Hepatocyte (in vitro differentiated cells): Measurements from ENCODE around the gene CRELD2. TPM values are rescaled to one million over a fixed set of nuclear protein-coding genes. Genes with fewer than 3 reads are reported as not detected.

Source experiments
- DNase-seq: peaks from one replicate; pipeline ENCODE4 v3.0.0-alpha.2; 2016; ENCODE audit warnings: low spot score
- H2AFZ ChIP-seq: fragments of 200-600 bp; sonication (generic); 2 replicates; pipeline ENCODE4 v1.6.0; 2016; ENCODE audit warnings: antibody characterized with exemption, mild to moderate bottlenecking
- H3K27ac ChIP-seq: fragments of 200-600 bp; sonication (generic); 2 replicates; pipeline ENCODE4 v1.5.1; 2016; ENCODE audit warnings: mild to moderate bottlenecking
- H3K27me3 ChIP-seq: fragments of 200-600 bp; sonication (generic); 2 replicates; pipeline ENCODE4 v1.6.1; 2016
- H3K36me3 ChIP-seq: fragments of 200-600 bp; sonication (generic); replicated peaks from 2 replicates; pipeline ENCODE4 v1.5.1; 2016; ENCODE audit warnings: low read depth; ENCODE audit not compliant: insufficient read depth
- H3K4me1 ChIP-seq: fragments of 200-600 bp; sonication (generic); 2 replicates; pipeline ENCODE4 v1.5.1; 2016; ENCODE audit warnings: mild to moderate bottlenecking, moderate library complexity; ENCODE audit not compliant: insufficient read depth
- H3K4me2 ChIP-seq: fragments of 200-600 bp; sonication (generic); 2 replicates; pipeline ENCODE4 v1.6.0; 2016
- H3K4me3 ChIP-seq: fragments of 200-600 bp; sonication (generic); 2 replicates; pipeline ENCODE4 v1.5.1; 2016; ENCODE audit warnings: mild to moderate bottlenecking
- H3K79me2 ChIP-seq: fragments of 200-600 bp; sonication (generic); 2 replicates; pipeline ENCODE4 v1.6.0; 2017; ENCODE audit warnings: mild to moderate bottlenecking
- H3K9me2 ChIP-seq: fragments of 200-600 bp; sonication (generic); replicated peaks from 2 replicates; pipeline ENCODE4 v1.6.0; 2017; ENCODE audit warnings: mild to moderate bottlenecking; ENCODE audit not compliant: insufficient read depth
- H3K9me3 ChIP-seq: fragments of 200-600 bp; sonication (generic); 2 replicates; pipeline ENCODE4 v1.5.1; 2016; ENCODE audit warnings: low read depth, mild to moderate bottlenecking
- H4K20me1 ChIP-seq: fragments of 200-600 bp; sonication (generic); 2 replicates; pipeline ENCODE4 v1.6.0; 2016; ENCODE audit warnings: mild to moderate bottlenecking; ENCODE audit not compliant: insufficient read depth, poor library complexity, severe bottlenecking
- EZH2 ChIP-seq: fragments of 200-600 bp; sonication (generic); IDR thresholded peaks from 2 replicates; pipeline ENCODE4 v1.6.1; 2016; ENCODE audit warnings: antibody characterized with exemption, mild to moderate bottlenecking, borderline replicate concordance
- EZH2phosphoT487 ChIP-seq: fragments of 200-600 bp; sonication (generic); IDR thresholded peaks from one replicate; pipeline ENCODE4 v1.6.1; 2018; ENCODE audit warnings: antibody characterized with exemption, mild to moderate bottlenecking, low read depth, moderate library complexity; ENCODE audit not compliant: unreplicated experiment, severe bottlenecking
- WGBS: methylation state at CpG from one replicate; pipeline ENCODE4 v1.1.6; 2016; ENCODE audit warnings: low lambda C conversion rate; ENCODE audit errors: missing lambda C conversion rate; 5-methylcytosine and 5-hydroxymethylcytosine counted together
- polyA plus RNA-seq: library from polyadenylated mRNA; unstranded; fragments of >200 nt; fragmentation: Nextera tagmentation; extraction: Ambion mirVana; gene quantifications from 2 replicates; pipeline ENCODE4 v1.2.1, GENCODE V29; 2016
- total RNA-seq: library from RNA; depleted of rRNA; stranded (reverse); fragments of >200 nt; gene quantifications from 2 replicates; pipeline ENCODE4 v1.2.3, GENCODE V29; 2014
- TF ChIP-seq, protein P1 (sequence below): fragments of 200-600 bp; sonication (generic); IDR thresholded peaks from 2 replicates; pipeline ENCODE4 v1.5.1; 2016; ENCODE audit warnings: antibody characterized with exemption, mild to moderate bottlenecking; ENCODE audit not compliant: poor library complexity

CRELD2 gene
- total and polyA plus RNA-seq, 2 experiments from 2014 or later, result 79.7 to 129 TPM

DNA sequence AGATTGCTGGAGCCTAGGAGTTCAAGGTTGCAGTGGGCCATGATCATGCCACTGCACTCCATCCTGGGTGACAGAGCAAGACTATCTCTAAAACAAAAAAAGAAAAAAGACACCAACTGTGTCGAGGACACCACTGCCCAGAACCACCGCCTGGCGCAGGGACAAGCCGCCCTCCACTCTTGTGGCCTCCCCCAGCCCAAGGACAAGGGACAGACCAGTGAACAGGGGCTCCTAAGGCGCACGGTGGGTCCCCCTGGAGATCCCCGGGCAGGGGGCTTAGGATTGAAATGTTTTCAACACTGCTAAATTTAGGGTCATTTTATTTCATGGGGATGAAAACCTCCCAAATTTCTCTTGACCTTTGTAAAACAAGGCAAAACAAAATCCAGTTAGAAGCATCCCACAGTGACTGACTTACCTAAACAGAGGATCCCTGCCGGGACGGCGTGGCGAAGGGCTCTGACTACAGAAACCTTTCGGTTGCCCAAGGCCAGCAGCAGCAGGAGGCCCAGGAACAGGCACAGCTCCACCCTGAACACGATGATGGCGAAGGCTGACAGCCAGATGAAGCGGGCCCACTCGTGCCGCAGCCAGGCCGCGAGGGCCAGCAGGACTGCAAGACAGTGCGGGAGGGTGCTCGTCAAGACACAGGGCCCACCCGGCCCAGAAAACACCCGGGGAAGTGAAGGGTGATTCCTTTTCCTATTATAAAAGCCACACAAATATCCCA is 8.8 kb upstream of the CRELD2 start:
- H2AFZ ChIP-seq, result no peak overlapping the region
- DNase-seq, result no peak
- H3K27ac ChIP-seq, result no peak overlapping the region
- no peaks in the 10 kb centered on the region for H3K9me3 ChIP-seq
- no peaks in the 10 kb centered on the region for H4K20me1 ChIP-seq
- H3K4me1 ChIP-seq, result no peaks in the 10 kb centered on the region
- H3K79me2 ChIP-seq, result peaks cover under 1% of the 10 kb centered on the region
- WGBS, result 97% methylated on average over 23 of the region's 23 CpGs
- H3K4me3 ChIP-seq, result no peak overlapping the region
- H3K27me3 ChIP-seq, result no peaks in the 10 kb centered on the region
- H3K9me2 ChIP-seq, result no peaks in the 10 kb centered on the region
- no peak for TF ChIP-seq EZH2
- TF ChIP-seq, protein P1, sequence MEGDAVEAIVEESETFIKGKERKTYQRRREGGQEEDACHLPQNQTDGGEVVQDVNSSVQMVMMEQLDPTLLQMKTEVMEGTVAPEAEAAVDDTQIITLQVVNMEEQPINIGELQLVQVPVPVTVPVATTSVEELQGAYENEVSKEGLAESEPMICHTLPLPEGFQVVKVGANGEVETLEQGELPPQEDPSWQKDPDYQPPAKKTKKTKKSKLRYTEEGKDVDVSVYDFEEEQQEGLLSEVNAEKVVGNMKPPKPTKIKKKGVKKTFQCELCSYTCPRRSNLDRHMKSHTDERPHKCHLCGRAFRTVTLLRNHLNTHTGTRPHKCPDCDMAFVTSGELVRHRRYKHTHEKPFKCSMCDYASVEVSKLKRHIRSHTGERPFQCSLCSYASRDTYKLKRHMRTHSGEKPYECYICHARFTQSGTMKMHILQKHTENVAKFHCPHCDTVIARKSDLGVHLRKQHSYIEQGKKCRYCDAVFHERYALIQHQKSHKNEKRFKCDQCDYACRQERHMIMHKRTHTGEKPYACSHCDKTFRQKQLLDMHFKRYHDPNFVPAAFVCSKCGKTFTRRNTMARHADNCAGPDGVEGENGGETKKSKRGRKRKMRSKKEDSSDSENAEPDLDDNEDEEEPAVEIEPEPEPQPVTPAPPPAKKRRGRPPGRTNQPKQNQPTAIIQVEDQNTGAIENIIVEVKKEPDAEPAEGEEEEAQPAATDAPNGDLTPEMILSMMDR, result no peak
- H3K36me3 ChIP-seq, result no peaks in the 10 kb centered on the region
- no peak overlapping the region for H3K4me2 ChIP-seq

DNA sequence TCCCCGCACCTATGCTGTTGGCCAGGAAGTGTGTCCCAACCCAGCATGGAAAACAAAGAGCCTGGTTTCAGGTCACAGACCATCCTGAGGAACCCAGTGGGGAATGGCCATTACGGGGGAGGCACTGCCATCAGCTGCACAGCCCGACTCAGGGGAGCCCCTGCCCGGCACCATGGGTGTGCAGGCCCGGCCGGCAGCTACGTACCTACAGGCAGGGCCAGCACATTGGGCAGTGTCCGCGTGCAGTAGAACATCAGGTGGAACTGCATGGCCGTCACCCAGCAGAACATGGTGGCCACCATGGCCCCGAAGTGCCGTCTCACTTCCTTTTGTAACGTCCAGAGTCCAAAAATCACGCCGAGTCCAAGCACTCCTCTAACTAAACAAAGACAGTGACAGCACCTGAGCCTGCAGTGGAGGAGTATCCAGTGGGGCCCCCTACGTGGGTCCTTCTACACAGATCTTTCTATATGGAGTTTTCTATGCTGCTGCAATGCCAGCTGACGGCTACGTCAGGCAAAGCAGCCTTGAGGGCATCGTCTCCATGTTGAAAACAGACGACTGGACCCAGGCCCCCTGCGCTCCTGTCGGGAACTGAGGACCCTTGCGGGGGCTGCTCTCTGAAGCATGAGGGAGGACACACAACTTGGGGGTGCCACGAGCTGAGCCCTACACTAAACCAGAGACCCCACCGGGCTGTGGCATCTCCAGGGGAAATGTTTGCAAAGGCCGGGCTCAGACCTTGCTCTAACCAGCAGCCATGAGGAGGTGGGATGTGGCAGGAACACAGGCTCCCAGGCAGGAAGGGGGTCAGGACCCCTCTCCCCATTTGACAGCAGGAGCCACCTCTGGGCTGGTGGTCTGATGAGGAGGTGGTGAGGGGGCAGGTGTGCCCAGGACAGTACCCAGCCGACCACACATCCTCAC is 7.9 kb upstream of the CRELD2 start:
- WGBS, result 95% methylated on average over 27 of the region's 27 CpGs
- Histone ChIP-seq H3K4me2 (no peak overlapping the region), H3K79me2 (peaks cover 9% of the 10 kb centered on the region), H3K4me1 (no peaks in the 10 kb centered on the region), H3K27ac (no peak overlapping the region), H3K36me3 (peaks cover 3% of the 10 kb centered on the region), H2AFZ (no peak overlapping the region), H4K20me1 (no peaks in the 10 kb centered on the region), H3K4me3 (no peak overlapping the region), H3K27me3 (no peaks in the 10 kb centered on the region), H3K9me3 (no peaks in the 10 kb centered on the region), H3K9me2 (no peaks in the 10 kb centered on the region)
- no peak for DNase-seq
- TF ChIP-seq, protein P1, result no peak
- TF ChIP-seq EZH2 (no peak), EZH2phosphoT487 (no peak)

DNA sequence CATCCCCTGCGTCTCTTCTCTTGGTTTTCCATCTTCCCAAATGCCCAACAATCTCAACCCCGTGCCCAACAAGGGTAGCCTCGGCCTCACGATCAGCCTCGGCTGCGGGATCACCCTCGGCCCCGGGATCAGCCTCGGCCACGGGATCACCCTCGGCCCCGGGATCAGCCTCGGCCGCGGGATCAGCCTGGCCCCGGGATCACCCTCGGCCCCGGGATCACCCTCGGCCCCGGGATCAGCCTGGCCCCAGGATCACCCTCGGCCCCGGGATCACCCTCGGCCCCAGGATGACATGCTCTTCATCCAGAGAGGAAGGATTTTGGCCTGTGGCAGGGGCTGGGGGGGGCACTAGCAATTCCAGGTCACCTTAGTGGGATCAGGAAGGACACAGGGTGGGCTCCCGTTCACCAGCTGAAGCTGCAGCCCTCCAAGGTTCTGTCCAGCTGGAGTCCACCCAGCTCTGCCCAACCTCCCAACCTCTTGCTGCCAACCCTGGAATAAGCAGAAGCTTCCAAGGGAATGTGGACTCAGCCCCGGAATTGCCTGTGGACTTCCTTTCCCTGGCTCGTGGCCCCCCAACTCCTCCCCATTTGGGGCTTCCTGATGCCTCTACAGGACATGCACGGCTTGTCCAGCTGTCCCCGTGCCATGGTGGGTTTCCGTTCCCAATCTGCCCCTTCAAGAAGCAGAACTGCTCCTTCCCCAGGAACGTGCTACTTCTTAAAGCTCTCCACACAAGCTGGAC is 6.4 kb upstream of the CRELD2 start:
- no peak overlapping the region for H3K4me2 ChIP-seq
- peaks cover 24% of the 10 kb centered on the region for H3K79me2 ChIP-seq
- no peak overlapping the region for H3K27ac ChIP-seq
- TF ChIP-seq EZH2 (no peak), EZH2phosphoT487 (no peak)
- TF ChIP-seq, protein P1, result no peak
- no peaks in the 10 kb centered on the region for H3K9me3 ChIP-seq
- peaks cover 3% of the 10 kb centered on the region for H3K36me3 ChIP-seq
- H2AFZ ChIP-seq, result no peak overlapping the region
- H3K4me1 ChIP-seq, result peaks cover 3% of the 10 kb centered on the region
- DNase-seq, result no peak
- no peak overlapping the region for H3K4me3 ChIP-seq
- no peaks in the 10 kb centered on the region for H3K27me3 ChIP-seq
- no peaks in the 10 kb centered on the region for H4K20me1 ChIP-seq
- no peaks in the 10 kb centered on the region for H3K9me2 ChIP-seq
- WGBS, result 99% methylated on average over 22 of the region's 30 CpGs
